SK-N-SH (cell line): ENCODE results near the gene MAP7. TPM values are rescaled to one million over a fixed set of nuclear protein-coding genes. Genes with fewer than 3 reads are reported as not detected.

Experiments
- CTCF ChIA-PET: fragments of 300-600, 350-600 bp; formaldehyde crosslinking; extraction: SDS; loops from one replicate; lab custom pipeline; 2021; lab: Yijun Ruan, JAX
- POLR2A ChIA-PET: fragments of 350-600 bp; sonication (Branson Sonifier 250); formaldehyde crosslinking; extraction: SDS; loops from one replicate; lab custom pipeline; 2020; ENCODE audit warnings: antibody characterized with exemption, inconsistent platforms; lab: Yijun Ruan, JAX
- DNase-seq: peaks from one replicate; pipeline ENCODE4 v3.0.0; 2012
- H2AFZ ChIP-seq: fragments of 200-600 bp; sonication (generic); 2 replicates; pipeline ENCODE4 v1.8.1; 2016; ENCODE audit warnings: antibody characterized with exemption, mild to moderate bottlenecking, low read depth
- H3F3A ChIP-seq: fragments of 200-600 bp; sonication (generic); replicated peaks from 2 replicates; pipeline ENCODE3; 2016; ENCODE audit warnings: antibody characterized with exemption, mild to moderate bottlenecking; ENCODE audit not compliant: insufficient read depth
- H3K27ac ChIP-seq, 2 experiments: fragments of 200-500 bp in 1 of 2; fragments of 200-600 bp in 1 of 2; sonication (Bioruptor generic) in 1 of 2; sonication (generic), shearing (Covaris generic) in 1 of 2; 2 replicates each; pipeline versions ENCODE4 v1.5.1 to v1.6.1; 2014 to 2016; ENCODE audit warnings: low read depth in 2 of 2, inconsistent platforms in 1 of 2, low read length in 1 of 2, mild to moderate bottlenecking in 1 of 2, mixed read lengths in 1 of 2
- H3K27me3 ChIP-seq: fragments of 200-600 bp; sonication (generic), shearing (Covaris generic); 2 replicates; pipeline ENCODE4 v1.6.1; 2016; ENCODE audit warnings: mixed run types; ENCODE audit not compliant: insufficient read depth
- H3K36me3 ChIP-seq, 2 experiments: fragments of 200-500 bp in 1 of 2; fragments of 200-600 bp in 1 of 2; sonication (Bioruptor generic) in 1 of 2; sonication (generic) in 1 of 2; replicated peaks in 1 of 2; 2 replicates each; pipeline versions ENCODE3 to v1.5.1; 2014 to 2016; ENCODE audit warnings: low read length in 1 of 2, mild to moderate bottlenecking in 1 of 2; ENCODE audit not compliant: insufficient read depth in 2 of 2, control insufficient read depth in 1 of 2
- H3K4me1 ChIP-seq, 2 experiments: fragments of 200-500 bp in 1 of 2; fragments of 200-600 bp in 1 of 2; sonication (Bioruptor generic) in 1 of 2; sonication (generic), shearing (Covaris generic) in 1 of 2; 2 replicates each; pipeline versions ENCODE4 v1.5.1 to v1.6.1; 2014 to 2016; ENCODE audit warnings: low read depth in 1 of 2, low read length in 1 of 2, mixed run types in 1 of 2; ENCODE audit not compliant: insufficient read depth in 2 of 2, control insufficient read depth in 1 of 2
- H3K4me2 ChIP-seq: fragments of 200-600 bp; sonication (generic), shearing (Covaris generic); 2 replicates; pipeline ENCODE4 v1.6.1; 2017; ENCODE audit warnings: mixed run types
- H3K4me3 ChIP-seq, 2 experiments: fragments of 200-500 bp in 1 of 2; fragments of 200-600 bp in 1 of 2; sonication (Bioruptor generic) in 1 of 2; sonication (generic), shearing (Covaris generic) in 1 of 2; 2 replicates each; pipeline versions ENCODE4 v1.5.1 to v1.8.1; 2014 to 2016; ENCODE audit warnings: low read depth in 2 of 2, inconsistent platforms in 1 of 2, low read length in 1 of 2, mild to moderate bottlenecking in 1 of 2, mixed read lengths in 1 of 2, moderate library complexity in 1 of 2
- H3K79me2 ChIP-seq: fragments of 200-600 bp; sonication (generic); 2 replicates; pipeline ENCODE4 v1.8.1; 2017; ENCODE audit warnings: mild to moderate bottlenecking; ENCODE audit not compliant: insufficient read depth
- H3K9ac ChIP-seq: fragments of 200-600 bp; sonication (generic); 2 replicates; pipeline ENCODE4 v1.6.1; 2017; ENCODE audit warnings: mixed run types
- H3K9me2 ChIP-seq: fragments of 200-600 bp; sonication (generic); 2 replicates; pipeline ENCODE4 v1.6.1; 2017; ENCODE audit warnings: mixed run types
- H3K9me3 ChIP-seq: fragments of 200-600 bp; sonication (generic); 2 replicates; pipeline ENCODE4 v1.6.1; 2017; ENCODE audit warnings: mixed run types, mild to moderate bottlenecking, moderate library complexity
- H4K20me1 ChIP-seq: fragments of 200-600 bp; sonication (generic); 2 replicates; pipeline ENCODE4 v1.6.1; 2017; ENCODE audit warnings: mild to moderate bottlenecking, mixed run types; ENCODE audit not compliant: insufficient read depth
- ELF1 ChIP-seq: IDR thresholded peaks from 2 replicates; pipeline ENCODE4 v1.4.0; 2012
- EP300 ChIP-seq, 2 experiments: IDR thresholded peaks; 2 replicates each; pipeline versions ENCODE4 v1.4.0 to v1.6.1; 2012; ENCODE audit warnings: borderline replicate concordance in 1 of 2, low read depth in 1 of 2, low read length in 1 of 2
- EZH2phosphoT487 ChIP-seq: fragments of 200-600 bp; sonication (generic); IDR thresholded peaks from 2 replicates; pipeline ENCODE4 v1.6.1; 2017; ENCODE audit warnings: low read depth, mixed run types, mild to moderate bottlenecking, antibody characterized with exemption, moderate library complexity, borderline replicate concordance
- FOSL2 ChIP-seq: IDR thresholded peaks from 2 replicates; pipeline ENCODE4 v1.4.0; 2012; ENCODE audit warnings: low read depth, mild to moderate bottlenecking, moderate library complexity, borderline replicate concordance
- FOXJ3 ChIP-seq: sonication (generic); formaldehyde crosslinking; IDR thresholded peaks from 2 replicates; pipeline ENCODE4 v1.5.1; 2020; ENCODE audit warnings: mild to moderate bottlenecking, missing genetic modification reagents
- FOXM1 ChIP-seq: IDR thresholded peaks from 2 replicates; pipeline ENCODE4 v1.4.0; 2012; ENCODE audit warnings: low read depth, mild to moderate bottlenecking
- GABPA ChIP-seq: IDR thresholded peaks from 2 replicates; pipeline ENCODE4 v1.4.0; 2012; ENCODE audit warnings: low read depth, mild to moderate bottlenecking
- IRF3 ChIP-seq: fragments of 150-350 bp; IDR thresholded peaks from 2 replicates; pipeline ENCODE4 v1.6.1; 2016; ENCODE audit warnings: mild to moderate bottlenecking, low read depth, low read length
- MAX ChIP-seq: IDR thresholded peaks from 2 replicates; pipeline ENCODE4 v1.4.0; 2012; ENCODE audit warnings: low read depth
- NFIC ChIP-seq: IDR thresholded peaks from 2 replicates; pipeline ENCODE4 v1.4.0; 2012; ENCODE audit warnings: borderline replicate concordance
- PBX3 ChIP-seq: IDR thresholded peaks from 2 replicates; pipeline ENCODE4; 2012
- REST ChIP-seq: IDR thresholded peaks from 2 replicates; pipeline ENCODE4 v1.6.1; 2012; ENCODE audit warnings: mild to moderate bottlenecking, low read depth, low read length, moderate library complexity
- SMC3 ChIP-seq: IDR thresholded peaks from 2 replicates; pipeline ENCODE4 v1.6.1; 2012; ENCODE audit warnings: low read depth, low read length, improper control_type of control experiment
- TEAD4 ChIP-seq: IDR thresholded peaks from 2 replicates; pipeline ENCODE4 v1.4.0; 2012; ENCODE audit warnings: mild to moderate bottlenecking, borderline replicate concordance; ENCODE audit not compliant: insufficient read depth
- WGBS: methylation state at CpG from one replicate; pipeline ENCODE4 v1.1.6; 2017; ENCODE audit warnings: low lambda C conversion rate; 5-methylcytosine and 5-hydroxymethylcytosine counted together
- polyA plus RNA-seq, 3 experiments: library from polyadenylated mRNA; depleted of rRNA; stranded (reverse); fragments of >200 nt; gene quantifications; 2 replicates each; pipeline ENCODE4 v1.2.3, GENCODE V29; 2012

The MAP7 gene
- polyA plus RNA-seq, 1 of the 3 experiments (the other 2 are of a cell fraction) = 0.76 TPM

GRCh38 chr6:136576821-136577220 lies 26.6 kb upstream of the MAP7 start:
- CTCF ChIA-PET = no interaction called here
- Histone ChIP-seq H3K4me2 (no peak overlapping the region), H3K9me3 (no peaks in the 10 kb centered on the region), H2AFZ (no peak overlapping the region), H3F3A (no peaks in the 10 kb centered on the region), H4K20me1 (no peaks in the 10 kb centered on the region), H3K36me3 (peaks cover 0 to 13% of the 10 kb centered on the region in 2 experiments), H3K4me1 (no peaks in the 10 kb centered on the region), H3K9me2 (no peaks in the 10 kb centered on the region), H3K4me3 (no peak overlapping the region), H3K79me2 (no peaks in the 10 kb centered on the region), H3K27me3 (no peaks in the 10 kb centered on the region), H3K9ac (no peak overlapping the region), H3K27ac (no peak overlapping the region)
- DNase-seq = no peak
- TF ChIP-seq SMC3 (no peak), MAX (no peak), FOXM1 (no peak), EP300 (IDR thresholded peaks at IDR 0.05; ENCODE audit: borderline replicate concordance in 1 of 2, low read depth in 1 of 2, low read length in 1 of 2) (no peak), GABPA (no peak), FOXJ3 (CRISPR knock-in tag) (no peak), IRF3 (no peak), REST (no peak), PBX3 (no peak), TEAD4 (no peak), ELF1 (no peak), EZH2phosphoT487 (no peak), NFIC (no peak), FOSL2 (no peak)
- POLR2A ChIA-PET = no interaction called here
- 88% methylated on average over 6 of the region's 6 CpGs for WGBS
